Keratinocyte (primary cell): ENCODE results near the gene CD248. TPM values are rescaled to one million over a fixed set of nuclear protein-coding genes. Genes with fewer than 3 reads are reported as not detected.

Experiments used
- DNase-seq: peaks from one replicate; pipeline ENCODE4 v3.0.0-alpha.2; 2011; ENCODE audit warnings: low read depth, missing footprints, low spot score
- FAIRE-seq: peaks from 2 replicates; lab custom pipeline; 2011; peaks lifted over from hg19 to GRCh38; lab: Jason Lieb, UNC
- H2AFZ ChIP-seq: 2 replicates; pipeline ENCODE4 v1.6.0; 2012; ENCODE audit warnings: low read length, control low read depth, inconsistent platforms; ENCODE audit not compliant: control insufficient read depth
- H3K27ac ChIP-seq: 2 replicates; pipeline ENCODE4 v1.5.1; 2011; ENCODE audit warnings: low read length; ENCODE audit not compliant: control insufficient read depth, insufficient read depth
- H3K27me3 ChIP-seq: 3 replicates; pipeline ENCODE4 v1.6.0; 2011; ENCODE audit warnings: low read length; ENCODE audit not compliant: control insufficient read depth, insufficient read depth; ENCODE audit errors: extremely low read depth
- H3K36me3 ChIP-seq, 2 experiments: 2 replicates in 1 of 2; 3 replicates in 1 of 2; pipeline ENCODE4 v1.5.1; 2011; ENCODE audit warnings: low read length in 2 of 2, mild to moderate bottlenecking in 1 of 2; ENCODE audit not compliant: control insufficient read depth in 2 of 2, insufficient read depth in 2 of 2; ENCODE audit errors: extremely low read depth in 1 of 2
- H3K4me1 ChIP-seq: 3 replicates; pipeline ENCODE4 v1.5.1; 2011; ENCODE audit warnings: low read length; ENCODE audit not compliant: control insufficient read depth, insufficient read depth; ENCODE audit errors: extremely low read depth
- H3K4me2 ChIP-seq: 3 replicates; pipeline ENCODE4 v1.6.0; 2011; ENCODE audit warnings: low read depth, low read length; ENCODE audit not compliant: control insufficient read depth, insufficient read depth; ENCODE audit errors: extremely low read depth
- H3K4me3 ChIP-seq, 3 experiments: fragments of 200-600 bp in 1 of 3; sonication (generic) in 1 of 3; 2 replicates in 2 of 3; 3 replicates in 1 of 3; pipeline ENCODE4 v1.5.1; 2011 to 2016; ENCODE audit warnings: low read length in 3 of 3, mild to moderate bottlenecking in 3 of 3, control low read depth in 2 of 3, inconsistent platforms in 1 of 3, low read depth in 1 of 3, mixed read lengths in 1 of 3, mixed run types in 1 of 3, moderate library complexity in 1 of 3; ENCODE audit not compliant: control insufficient read depth in 2 of 3, insufficient read depth in 2 of 3; ENCODE audit errors: extremely low read depth in 1 of 3
- H3K79me2 ChIP-seq: 2 replicates; pipeline ENCODE4 v1.6.0; 2012; ENCODE audit warnings: low read length; ENCODE audit not compliant: control insufficient read depth, insufficient read depth
- H3K9ac ChIP-seq: 3 replicates; pipeline ENCODE4 v1.6.0; 2011; ENCODE audit warnings: low read length; ENCODE audit not compliant: control insufficient read depth, insufficient read depth; ENCODE audit errors: extremely low read depth
- H3K9me1 ChIP-seq: 3 replicates; pipeline ENCODE4 v1.6.0; 2011; ENCODE audit warnings: low read length; ENCODE audit not compliant: control insufficient read depth, insufficient read depth; ENCODE audit errors: extremely low read depth
- H3K9me3 ChIP-seq: 2 replicates; pipeline ENCODE4 v1.5.1; 2012; ENCODE audit warnings: low read depth, low read length; ENCODE audit not compliant: control insufficient read depth
- H4K20me1 ChIP-seq: 3 replicates; pipeline ENCODE4 v1.6.0; 2011; ENCODE audit warnings: low read length; ENCODE audit not compliant: control insufficient read depth, insufficient read depth; ENCODE audit errors: extremely low read depth
- CTCF ChIP-seq, 3 experiments: IDR thresholded peaks in 1 of 3; conservative IDR thresholded peaks in 1 of 3; optimal IDR thresholded peaks in 1 of 3; 2 replicates in 2 of 3; 3 replicates in 1 of 3; pipeline versions ENCODE3 to v1.5.1; 2011; ENCODE audit warnings: low read length in 3 of 3, mild to moderate bottlenecking in 3 of 3, moderate library complexity in 2 of 3, control low read depth in 1 of 3, inconsistent platforms in 1 of 3; ENCODE audit not compliant: insufficient read depth in 2 of 3; ENCODE audit errors: extremely low read depth in 1 of 3
- EZH2 ChIP-seq: IDR thresholded peaks from one replicate; pipeline ENCODE4 v1.6.1; 2012; ENCODE audit warnings: inconsistent platforms, mild to moderate bottlenecking, low read length, moderate library complexity
- dilution Hi-C: fragments of 300-500 bp; cut with MboI; formaldehyde crosslinking; loops from one replicate; pipeline ENCODE4 v1.7.0; 2020; ENCODE audit warnings: low sequenced_read_pairs; ENCODE audit not compliant: extremely low pct_ligation_motif_present
- polyA plus RNA-seq, 5 experiments: library from polyadenylated mRNA; depleted of rRNA in 3 of 5; stranded (reverse) in 3 of 5; stranded (forward) in 1 of 5; unstranded in 1 of 5; fragments of >200 nt; gene quantifications; 1 replicate in 1 of 5; 2 replicates in 3 of 5; 3 replicates in 1 of 5; pipeline versions ENCODE4 v1.2.1 to v1.2.3, GENCODE V29; 2011 to 2012; ENCODE audit warnings: missing spikeins in 2 of 5, low read depth in 1 of 5, low replicate concordance in 1 of 5

The CD248 gene
- polyA plus RNA-seq, 1 donor (not counting 4 experiments of a cell fraction or from before 2014, with no cell fraction given): 0.12 TPM

DNA sequence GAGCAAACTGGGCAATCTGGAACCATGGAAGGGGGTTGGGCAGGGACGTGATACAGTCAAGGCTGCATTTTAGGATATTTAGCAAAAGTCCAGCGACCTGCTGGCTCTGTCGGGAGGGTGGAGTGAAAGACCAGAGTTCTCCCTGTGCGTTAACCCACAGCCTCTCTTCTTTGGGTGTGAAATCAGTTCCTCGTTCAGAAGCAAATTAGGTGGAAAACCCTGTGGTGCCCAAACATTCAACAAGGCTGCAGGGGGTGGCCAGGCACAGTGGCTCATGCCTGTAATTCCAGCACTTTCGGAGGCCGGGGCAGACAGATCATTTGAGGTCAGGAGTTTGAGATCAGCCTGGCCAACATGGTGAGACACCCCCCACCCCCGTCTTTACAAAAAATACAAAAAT is 19.2 kb downstream of the CD248 start:
- dilution Hi-C loops: no loop called here

DNA sequence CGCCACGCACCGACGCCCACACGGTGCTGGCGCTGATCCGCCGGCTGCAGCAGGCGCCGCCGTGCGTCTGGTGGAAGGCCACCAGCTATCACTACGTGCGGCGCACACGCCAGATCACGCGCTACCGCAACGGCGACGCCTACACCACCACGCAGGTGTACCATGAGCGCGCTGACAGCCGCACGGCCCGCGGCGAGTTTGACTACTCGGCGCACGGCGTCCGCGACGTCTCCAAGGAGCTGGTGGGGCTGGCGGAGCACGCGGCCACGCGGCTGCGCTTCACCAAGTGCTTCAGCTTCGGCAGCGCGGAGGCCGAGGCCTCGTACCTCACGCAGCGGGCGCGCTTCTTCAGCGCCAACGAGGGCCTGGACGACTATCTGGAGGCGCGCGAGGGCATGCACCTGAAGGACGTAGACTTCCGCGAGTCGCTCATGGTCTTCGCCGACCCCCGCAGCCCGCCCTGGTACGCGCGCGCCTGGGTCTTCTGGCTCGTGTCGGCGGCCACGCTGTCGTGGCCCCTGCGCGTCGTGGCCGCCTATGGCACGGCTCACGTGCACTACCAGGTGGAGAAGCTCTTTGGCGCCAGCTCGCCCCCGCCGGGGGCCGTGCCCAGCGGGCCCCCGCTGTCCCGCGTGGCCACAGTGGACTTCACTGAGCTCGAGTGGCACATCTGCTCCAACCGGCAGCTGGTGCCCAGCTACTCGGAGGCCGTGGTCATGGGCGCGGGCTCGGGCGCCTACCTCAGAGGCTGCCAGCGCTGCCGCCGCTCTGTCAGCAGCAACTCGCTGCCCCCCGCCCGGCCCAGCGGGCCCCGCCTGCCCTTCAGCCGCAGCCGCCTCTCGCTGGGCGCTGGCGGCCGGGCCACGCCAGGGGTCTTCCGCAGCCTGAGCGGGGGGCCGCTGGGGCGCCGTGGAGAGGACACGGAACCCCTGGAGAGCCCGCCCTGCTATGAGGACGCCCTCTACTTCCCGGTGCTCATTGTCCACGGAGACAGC is 21.9 kb downstream of the CD248 start:
- Histone ChIP-seq H3K27me3 (peaks cover 29% of the 10 kb centered on the region), H3K4me1 (peaks cover 5% of the 10 kb centered on the region), H3K9me3 (no peaks in the 10 kb centered on the region), H3K9me1 (no peaks in the 10 kb centered on the region), H3K36me3 (no peaks in the 10 kb centered on the region), H2AFZ (no peak overlapping the region), H3K9ac (no peak overlapping the region), H3K27ac (no peak overlapping the region), H3K79me2 (no peaks in the 10 kb centered on the region), H3K4me3 (no peak overlapping the region), H3K4me2 (no peak overlapping the region), H4K20me1 (no peaks in the 10 kb centered on the region)
- FAIRE-seq: no peak
- no peak for TF ChIP-seq EZH2
- TF ChIP-seq CTCF (optimal IDR thresholded peaks at IDR 0.05 in 1 of 3, IDR thresholded peaks at IDR 0.05 in 1 of 3, conservative IDR thresholded peaks at IDR 0.05 in 1 of 3; ENCODE audit: extremely low read depth in 1 of 3, insufficient read depth in 2 of 3, low read length in 3 of 3): no peak
- DNase-seq: no peak
- dilution Hi-C loops: no loop called here

More for the DNA sequence above, 19.2 kb downstream of the CD248 start:
- no peak overlapping the region for H3K4me3 ChIP-seq
- no peaks in the 10 kb centered on the region for H3K36me3 ChIP-seq
- no peaks in the 10 kb centered on the region for H4K20me1 ChIP-seq
- H3K9me3 ChIP-seq: no peaks in the 10 kb centered on the region
- no peak overlapping the region for H3K4me2 ChIP-seq
- H3K79me2 ChIP-seq: no peaks in the 10 kb centered on the region
- H3K4me1 ChIP-seq: no peaks in the 10 kb centered on the region
- H3K27me3 ChIP-seq: peaks cover 14% of the 10 kb centered on the region
- DNase-seq (no peak), FAIRE-seq (no peak)
- no peak overlapping the region for H3K9ac ChIP-seq
- TF ChIP-seq CTCF (optimal IDR thresholded peaks at IDR 0.05 in 1 of 3, IDR thresholded peaks at IDR 0.05 in 1 of 3, conservative IDR thresholded peaks at IDR 0.05 in 1 of 3; ENCODE audit: extremely low read depth in 1 of 3, insufficient read depth in 2 of 3, low read length in 3 of 3) (no peak), EZH2 (no peak)
- no peak overlapping the region for H2AFZ ChIP-seq
- H3K27ac ChIP-seq: no peak overlapping the region
- no peaks in the 10 kb centered on the region for H3K9me1 ChIP-seq
